D341Med (cell line): ENCODE results near the gene DIRAS1.

Experiments
- DNase-seq: peaks from one replicate; pipeline ENCODE4 v3.0.0; 2012; ENCODE audit warnings: low spot score

Gene DIRAS1

GRCh38 chr19:2755448-2755705 lies 34.2 kb upstream of the DIRAS1 start:
- no peak for DNase-seq

GRCh38 chr19:2754659-2755447 lies 33.7 kb upstream of the DIRAS1 start:
- DNase-seq = no peak

- DNase-seq = no peak
Measured at GRCh38 chr19:2751438-2751830, 30.3 kb upstream of the DIRAS1 start.

- no peak for DNase-seq
Measured at GRCh38 chr19:2750808-2751437, 29.8 kb upstream of the DIRAS1 start.

- DNase-seq = no peak
Measured at GRCh38 chr19:2747349-2747748, 26.2 kb upstream of the DIRAS1 start.

- DNase-seq = no peak
Measured at GRCh38 chr19:2744113-2744512, 22.9 kb upstream of the DIRAS1 start.

- DNase-seq = no peak
Measured at GRCh38 chr19:2743099-2743498, 21.9 kb upstream of the DIRAS1 start.

GRCh38 chr19:2740314-2740656 lies 19.1 kb upstream of the DIRAS1 start:
- no peak for DNase-seq

- DNase-seq = peak; percentile 100
Measured at GRCh38 chr19:2739602-2740313, 18.6 kb upstream of the DIRAS1 start, which contains the start of gene SLC39A3. Gene SLC39A3 (minus strand): TSS chr19:2740017. CDS start chr19:2737257, 2,760 bp downstream.

GRCh38 chr19:2736550-2737190 lies 15.5 kb upstream of the DIRAS1 start:
- no peak for DNase-seq

GRCh38 chr19:2735374-2735773 lies 14.2 kb upstream of the DIRAS1 start:
- no peak for DNase-seq

GRCh38 chr19:2734589-2735288 lies 13.6 kb upstream of the DIRAS1 start:
- DNase-seq = no peak

GRCh38 chr19:2733930-2734588 lies 12.9 kb upstream of the DIRAS1 start:
- DNase-seq = no peak

GRCh38 chr19:2732883-2733282 lies 11.7 kb upstream of the DIRAS1 start:
- DNase-seq = peak; percentile 26

GRCh38 chr19:2732157-2732725 lies 11.1 kb upstream of the DIRAS1 start:
- DNase-seq = no peak

GRCh38 chr19:2731181-2731995 lies 10.2 kb upstream of the DIRAS1 start:
- peak; percentile 38 for DNase-seq

GRCh38 chr19:2729943-2730818 lies 9.0 kb upstream of the DIRAS1 start:
- peak; percentile 31 for DNase-seq

GRCh38 chr19:2728783-2729387 lies 7.7 kb upstream of the DIRAS1 start:
- DNase-seq = peak; percentile 21

GRCh38 chr19:2727640-2727944 lies 6.4 kb upstream of the DIRAS1 start:
- DNase-seq = peak; percentile 38
